SU-DHL-6 (cell line): Measurements from ENCODE around the gene CARD9.

ENCODE experiments used
- H2AFZ ChIP-seq: fragments of 200-600 bp; sonication (generic); 2 replicates; pipeline ENCODE4 v1.6.1; 2014; ENCODE audit warnings: low read depth, mild to moderate bottlenecking, moderate library complexity, mixed read lengths, antibody characterized with exemption, low read length; ENCODE audit not compliant: severe bottlenecking
- H3F3A ChIP-seq: fragments of 200-600 bp; shearing (Covaris generic); 2 replicates; pipeline ENCODE4 v1.6.0; 2016; ENCODE audit warnings: antibody characterized with exemption, mild to moderate bottlenecking; ENCODE audit not compliant: insufficient read depth
- H3K27ac ChIP-seq: fragments of 200-600 bp; sonication (generic); 2 replicates; pipeline ENCODE4 v1.5.1; 2016; ENCODE audit warnings: low read depth, mild to moderate bottlenecking, low read length, moderate library complexity, mixed read lengths
- H3K27me3 ChIP-seq: fragments of 200-600 bp; sonication (generic), shearing (Covaris generic); 2 replicates; pipeline ENCODE4 v1.6.0; 2014; ENCODE audit warnings: mild to moderate bottlenecking, low read length
- H3K36me3 ChIP-seq: fragments of 200-600 bp; sonication (generic); 2 replicates; pipeline ENCODE4 v1.6.1; 2014; ENCODE audit warnings: mild to moderate bottlenecking, low read length, mixed read lengths
- H3K4me2 ChIP-seq: fragments of 300-600, 200-600 bp; shearing (Covaris generic), sonication (generic); 2 replicates; pipeline ENCODE4 v1.6.0; 2014; ENCODE audit warnings: low read length, low read depth, mild to moderate bottlenecking; ENCODE audit not compliant: poor library complexity, severe bottlenecking
- H3K4me3 ChIP-seq: fragments of 200-600 bp; sonication (generic); 2 replicates; pipeline ENCODE4 v1.5.1; 2014; ENCODE audit warnings: antibody characterized with exemption, low read length, mild to moderate bottlenecking, mixed read lengths; ENCODE audit not compliant: insufficient read depth, poor library complexity, severe bottlenecking
- H3K79me2 ChIP-seq: fragments of 200-600 bp; sonication (generic); 2 replicates; pipeline ENCODE4 v1.6.1; 2014; ENCODE audit warnings: mild to moderate bottlenecking, low read length, moderate library complexity; ENCODE audit not compliant: insufficient read depth
- H3K9ac ChIP-seq: fragments of 200-600 bp; sonication (generic); 2 replicates; pipeline ENCODE4 v1.7.0; 2014; ENCODE audit warnings: mild to moderate bottlenecking, low read length
- H3K9me2 ChIP-seq: fragments of 200-600 bp; sonication (generic); replicated peaks from 2 replicates; pipeline ENCODE4 v1.6.1; 2014; ENCODE audit warnings: low read length; ENCODE audit not compliant: insufficient read depth
- H3K9me3 ChIP-seq: fragments of 200-600 bp; sonication (generic); 2 replicates; pipeline ENCODE4 v1.6.1; 2014; ENCODE audit warnings: low read length, mixed read lengths; ENCODE audit not compliant: insufficient read depth
- H4K20me1 ChIP-seq: fragments of 200-600 bp; sonication (generic); 2 replicates; pipeline ENCODE4 v1.6.1; 2014; ENCODE audit warnings: low read depth, mild to moderate bottlenecking, antibody characterized with exemption, low read length, moderate library complexity, mixed read lengths
- EZH2phosphoT487 ChIP-seq: fragments of 200-600 bp; sonication (generic), shearing (Covaris generic); conservative IDR thresholded peaks from 2 replicates; pipeline ENCODE4 v1.6.1; 2018; ENCODE audit warnings: mild to moderate bottlenecking, antibody characterized with exemption, low read length, moderate library complexity, mixed read lengths
- TF ChIP-seq, protein P1 (sequence below): fragments of 200-600 bp; sonication (generic); IDR thresholded peaks from one replicate; pipeline ENCODE4 v1.5.1; 2017; ENCODE audit warnings: antibody characterized with exemption, mild to moderate bottlenecking, low read length, moderate library complexity; ENCODE audit not compliant: insufficient read depth, poor library complexity, severe bottlenecking

Gene CARD9

DNA sequence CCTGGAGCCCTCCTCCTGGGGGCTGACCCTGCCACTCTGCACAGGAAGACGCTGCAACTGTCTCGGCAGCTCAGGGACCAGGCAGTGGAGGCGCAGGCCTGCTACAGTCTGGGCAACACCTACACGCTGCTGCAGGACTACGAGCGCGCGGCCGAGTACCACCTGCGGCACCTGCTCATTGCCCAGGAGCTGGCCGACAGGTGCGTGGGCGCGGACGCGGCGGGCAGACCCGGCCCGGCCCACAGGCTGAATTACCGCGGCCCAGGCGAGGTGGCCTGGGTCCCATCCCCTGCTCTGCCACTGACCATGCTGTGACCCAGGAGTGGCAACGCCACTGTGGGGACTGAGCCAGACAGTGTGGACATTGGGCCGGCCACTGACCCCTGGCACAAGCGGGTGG lies 35.0 kb downstream of the CARD9 start:
- Histone ChIP-seq H3K9me2 (no peaks in the 10 kb centered on the region), H3K9me3 (no peaks in the 10 kb centered on the region), H3K27me3 (no peaks in the 10 kb centered on the region), H3K4me3 (no peak overlapping the region), H3K4me2 (no peak overlapping the region), H3K79me2 (no peaks in the 10 kb centered on the region), H3F3A (no peaks in the 10 kb centered on the region), H3K27ac (no peak overlapping the region), H4K20me1 (no peaks in the 10 kb centered on the region), H3K36me3 (no peaks in the 10 kb centered on the region), H3K9ac (no peak overlapping the region), H2AFZ (no peak overlapping the region)
- no peak for TF ChIP-seq EZH2phosphoT487
- TF ChIP-seq, protein P1, sequence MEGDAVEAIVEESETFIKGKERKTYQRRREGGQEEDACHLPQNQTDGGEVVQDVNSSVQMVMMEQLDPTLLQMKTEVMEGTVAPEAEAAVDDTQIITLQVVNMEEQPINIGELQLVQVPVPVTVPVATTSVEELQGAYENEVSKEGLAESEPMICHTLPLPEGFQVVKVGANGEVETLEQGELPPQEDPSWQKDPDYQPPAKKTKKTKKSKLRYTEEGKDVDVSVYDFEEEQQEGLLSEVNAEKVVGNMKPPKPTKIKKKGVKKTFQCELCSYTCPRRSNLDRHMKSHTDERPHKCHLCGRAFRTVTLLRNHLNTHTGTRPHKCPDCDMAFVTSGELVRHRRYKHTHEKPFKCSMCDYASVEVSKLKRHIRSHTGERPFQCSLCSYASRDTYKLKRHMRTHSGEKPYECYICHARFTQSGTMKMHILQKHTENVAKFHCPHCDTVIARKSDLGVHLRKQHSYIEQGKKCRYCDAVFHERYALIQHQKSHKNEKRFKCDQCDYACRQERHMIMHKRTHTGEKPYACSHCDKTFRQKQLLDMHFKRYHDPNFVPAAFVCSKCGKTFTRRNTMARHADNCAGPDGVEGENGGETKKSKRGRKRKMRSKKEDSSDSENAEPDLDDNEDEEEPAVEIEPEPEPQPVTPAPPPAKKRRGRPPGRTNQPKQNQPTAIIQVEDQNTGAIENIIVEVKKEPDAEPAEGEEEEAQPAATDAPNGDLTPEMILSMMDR, result no peak

DNA sequence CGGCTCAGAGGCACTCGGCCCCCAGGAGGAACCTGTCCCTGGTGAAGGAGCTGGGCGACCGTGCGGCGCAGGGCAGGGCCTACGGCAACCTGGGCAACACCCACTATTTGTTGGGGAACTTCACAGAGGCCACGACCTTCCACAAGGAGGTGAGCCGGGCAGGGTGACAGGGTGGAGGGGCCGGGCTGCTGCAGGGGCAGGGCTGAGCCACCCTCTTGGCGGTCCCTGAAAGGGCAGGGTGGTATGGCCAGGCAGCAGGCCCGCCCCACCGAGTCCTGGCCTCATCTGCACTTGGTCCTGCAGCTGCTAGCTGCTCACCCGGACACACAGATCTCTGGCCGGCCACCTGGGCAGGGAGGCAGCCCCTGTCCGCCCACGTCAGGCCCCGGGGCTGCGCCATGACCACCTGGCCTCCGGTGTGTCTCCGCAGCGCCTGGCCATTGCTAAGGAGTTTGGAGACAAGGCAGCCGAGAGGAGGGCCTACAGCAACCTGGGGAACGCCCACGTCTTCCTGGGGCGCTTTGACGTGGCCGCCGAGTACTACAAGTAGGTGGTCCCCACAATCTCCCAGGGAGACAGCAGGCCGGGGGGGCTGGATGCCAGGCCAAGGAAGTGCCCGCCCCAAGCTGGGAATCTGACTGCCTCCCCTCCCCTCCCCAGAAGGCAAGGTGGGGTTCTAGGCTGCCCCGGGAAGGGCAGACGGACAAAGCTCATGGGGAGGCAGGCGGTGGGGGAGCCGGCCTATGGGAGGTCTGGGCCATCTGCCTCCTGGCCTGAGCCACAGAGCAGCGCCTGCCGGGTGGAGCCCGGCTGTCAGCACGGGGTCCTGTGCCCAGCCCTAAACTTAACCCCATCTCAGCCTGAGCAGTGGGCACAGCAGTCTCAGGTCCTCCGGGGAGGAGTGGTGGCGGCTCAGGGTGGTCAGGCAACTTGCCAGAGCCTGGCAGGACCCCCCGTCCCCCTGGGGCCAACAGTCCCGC lies 35.8 kb downstream of the CARD9 start:
- no peaks in the 10 kb centered on the region for H3K9me2 ChIP-seq
- H3K79me2 ChIP-seq, result no peaks in the 10 kb centered on the region
- H3K9me3 ChIP-seq, result no peaks in the 10 kb centered on the region
- no peak overlapping the region for H3K9ac ChIP-seq
- H4K20me1 ChIP-seq, result no peaks in the 10 kb centered on the region
- TF ChIP-seq, protein P1, result no peak
- TF ChIP-seq EZH2phosphoT487, result no peak
- H3K36me3 ChIP-seq, result no peaks in the 10 kb centered on the region
- H3K27ac ChIP-seq, result no peak overlapping the region
- H2AFZ ChIP-seq, result no peak overlapping the region
- H3F3A ChIP-seq, result no peaks in the 10 kb centered on the region
- H3K4me2 ChIP-seq, result no peak overlapping the region
- no peaks in the 10 kb centered on the region for H3K27me3 ChIP-seq
- no peak overlapping the region for H3K4me3 ChIP-seq

DNA sequence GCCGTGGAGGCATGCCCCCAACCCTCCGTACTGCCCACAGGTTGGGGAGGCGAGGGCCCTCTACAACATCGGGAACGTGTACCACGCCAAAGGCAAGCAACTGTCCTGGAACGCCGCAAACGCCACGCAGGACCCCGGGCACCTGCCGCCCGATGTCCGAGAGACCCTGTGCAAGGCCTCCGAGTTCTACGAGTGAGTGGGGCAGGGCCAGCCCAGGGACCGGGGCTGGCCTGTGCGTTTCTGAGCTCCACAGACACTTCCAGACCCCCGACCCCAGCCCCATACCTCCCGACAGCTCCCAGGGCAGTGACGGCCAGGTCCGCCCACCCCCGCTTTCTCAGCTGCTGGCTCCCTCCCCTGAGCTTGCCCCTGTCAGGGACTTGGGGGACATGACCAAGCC lies 36.6 kb downstream of the CARD9 start:
- no peaks in the 10 kb centered on the region for H3K9me2 ChIP-seq
- H3K79me2 ChIP-seq, result no peaks in the 10 kb centered on the region
- no peaks in the 10 kb centered on the region for H3K27me3 ChIP-seq
- H3K9me3 ChIP-seq, result no peaks in the 10 kb centered on the region
- H4K20me1 ChIP-seq, result no peaks in the 10 kb centered on the region
- H3K27ac ChIP-seq, result no peak overlapping the region
- H3F3A ChIP-seq, result no peaks in the 10 kb centered on the region
- H3K9ac ChIP-seq, result no peak overlapping the region
- H3K36me3 ChIP-seq, result no peaks in the 10 kb centered on the region
- TF ChIP-seq, protein P1, result no peak
- TF ChIP-seq EZH2phosphoT487, result no peak
- no peak overlapping the region for H2AFZ ChIP-seq
- H3K4me2 ChIP-seq, result no peak overlapping the region
- H3K4me3 ChIP-seq, result no peak overlapping the region
